Stimulated activated CD8-positive, alpha-beta memory T cell treated with anti-CD3 and anti-CD28 coated beads, Interleukin-2, amount 100 ng/mL, for 1 hour (primary cell): ENCODE data around the gene AXIN1.

Experiments used
- DNase-seq, 2 donors: peaks; one replicate each; pipeline ENCODE4 v3.0.0-alpha.2; 2020; ENCODE audit warnings: low read depth in 2 of 2

Gene AXIN1

GRCh38 chr16:303760-304505 lies 48.6 kb downstream of the AXIN1 start:
- no peak for DNase-seq

GRCh38 chr16:301950-302349 lies 50.6 kb downstream of the AXIN1 start:
- no peak for DNase-seq

- no peak for DNase-seq
Observed at GRCh38 chr16:301235-301634, 51.3 kb downstream of the AXIN1 start.

GRCh38 chr16:297832-298231 lies 54.7 kb downstream of the AXIN1 start:
- DNase-seq, result no peak

GRCh38 chr16:296806-297510 lies 55.6 kb downstream of the AXIN1 start:
- DNase-seq, result no peak

- DNase-seq, result no peak
Observed at GRCh38 chr16:296276-296675, 56.2 kb downstream of the AXIN1 start.

GRCh38 chr16:293043-293775 lies 59.3 kb downstream of the AXIN1 start:
- no peak for DNase-seq

- no peak for DNase-seq
Observed at GRCh38 chr16:291539-291938, 61.0 kb downstream of the AXIN1 start.

- DNase-seq, result no peak
Observed at GRCh38 chr16:290681-291405, 61.7 kb downstream of the AXIN1 start.

GRCh38 chr16:290015-290680 lies 62.4 kb downstream of the AXIN1 start:
- no peak for DNase-seq

GRCh38 chr16:289395-289997 lies 63.0 kb downstream of the AXIN1 start:
- DNase-seq, result no peak

- DNase-seq, result no peak
Observed at GRCh38 chr16:287981-288920, 64.3 kb downstream of the AXIN1 start.

GRCh38 chr16:287298-287811 lies 65.2 kb downstream of the AXIN1 start:
- DNase-seq, result no peak

GRCh38 chr16:286491-287297 lies 65.8 kb downstream of the AXIN1 start:
- no peak for DNase-seq

- no peak for DNase-seq
Observed at GRCh38 chr16:285146-286055, 67.1 kb downstream of the AXIN1 start.

GRCh38 chr16:284204-285120 lies 68.1 kb downstream of the AXIN1 start:
- DNase-seq, result no peak
